Stomach smooth muscle (tissue), 2 donors: ENCODE data around the gene NTMT1.
A peak's percentile ranks its signal among the peaks of the same experiment; 100 is the strongest.
"Not testable (repeated sequence)": the region's sequence is repeated elsewhere in the genome, so short reads cannot be mapped to it uniquely, and the experiment has no call there.

Source experiments
- H3K27ac ChIP-seq: one replicate; pipeline ENCODE4 v1.7.0; 2013; ENCODE audit warnings: mild to moderate bottlenecking, low read length, inconsistent platforms
- H3K27me3 ChIP-seq, 2 donors: one replicate each; pipeline ENCODE4 v1.7.0; 2013; ENCODE audit warnings: low read length in 2 of 2; ENCODE audit not compliant: insufficient read depth in 2 of 2, control insufficient read depth in 1 of 2
- H3K36me3 ChIP-seq, 2 donors: one replicate each; pipeline ENCODE4 v1.7.0; 2013; ENCODE audit warnings: low read length in 2 of 2; ENCODE audit not compliant: control insufficient read depth in 2 of 2, insufficient read depth in 2 of 2
- H3K4me1 ChIP-seq: one replicate; pipeline ENCODE4 v1.7.0; 2013; ENCODE audit warnings: low read length; ENCODE audit not compliant: control insufficient read depth, insufficient read depth
- H3K4me3 ChIP-seq, 2 donors: one replicate each; pipeline ENCODE4 v1.7.0; 2013; ENCODE audit warnings: low read length in 2 of 2
- H3K9ac ChIP-seq, 2 donors: one replicate each; pipeline ENCODE4 v1.7.0; 2013; ENCODE audit warnings: low read length in 2 of 2, mild to moderate bottlenecking in 1 of 2
- H3K9me3 ChIP-seq, 2 donors: one replicate each; pipeline ENCODE4 v1.7.0; 2013; ENCODE audit warnings: low read length in 2 of 2; ENCODE audit not compliant: control insufficient read depth in 2 of 2
- donor health status: healthy.
- donor health status: Pancreatic carcinoma.

The NTMT1 gene

GRCh38 chr9:129662239-129662638 is 36.3 kb downstream of the NTMT1 start:
- H3K4me1 ChIP-seq, H3K9me3 ChIP-seq, H3K27ac ChIP-seq, H3K36me3 ChIP-seq, H3K4me3 ChIP-seq, H3K9ac ChIP-seq: not testable (repeated sequence)
- H3K27me3 ChIP-seq = peaks cover 3 to 14% of the 10 kb centered on the region in 2 donors

DNA sequence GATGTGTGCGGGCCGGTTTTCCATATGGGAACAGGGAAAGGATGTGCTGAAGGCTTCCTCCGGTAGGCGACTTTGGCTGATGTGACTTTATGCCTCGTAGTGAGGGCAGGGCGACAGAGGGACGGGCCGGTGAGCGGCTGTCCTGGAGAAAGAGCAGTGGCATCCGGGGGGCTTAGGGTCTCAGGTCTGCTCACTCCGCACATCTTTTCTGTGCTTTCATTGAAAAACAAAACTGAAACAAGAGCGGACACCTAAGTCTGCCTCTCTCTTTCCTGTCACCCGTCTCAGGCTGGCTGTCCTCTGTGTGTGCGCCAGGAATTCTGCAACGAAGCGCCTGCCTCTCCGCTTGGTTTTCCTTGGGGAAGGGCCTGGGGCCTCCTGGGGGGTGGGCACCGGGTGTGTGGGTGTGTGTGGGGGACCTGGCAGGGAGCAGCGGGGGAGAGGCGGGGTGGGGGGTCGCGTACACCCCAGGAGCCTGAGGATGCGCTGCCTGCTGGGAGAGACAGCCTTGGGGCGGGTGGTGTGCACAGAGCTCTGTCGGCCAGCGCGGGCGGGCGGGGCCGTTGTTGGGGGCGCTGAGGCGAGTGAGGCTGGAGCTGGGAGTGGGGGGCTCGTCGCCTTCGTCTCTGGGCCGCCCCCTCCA is 38.9 kb downstream of the NTMT1 start:
- Histone ChIP-seq H3K4me1 (peaks cover 5% of the 10 kb centered on the region), H3K36me3 (no peaks in the 10 kb centered on the region), H3K4me3 (peak overlapping the region; percentile 46 to 55), H3K27me3 (peaks cover 5 to 20% of the 10 kb centered on the region in 2 donors), H3K9me3 (no peaks in the 10 kb centered on the region), H3K27ac (no peak overlapping the region), H3K9ac (no peak overlapping the region)

- peak within 1 kb of the TSS; percentile 46 to 55 for H3K4me3 ChIP-seq
- H3K27me3 ChIP-seq = peaks cover 5 to 20% of the 10 kb centered on the region in 2 donors
- H3K9me3 ChIP-seq = no peaks in the 10 kb centered on the region
- no peak within 1 kb of the TSS for H3K9ac ChIP-seq
- no peaks in the 10 kb centered on the region for H3K36me3 ChIP-seq
- peaks cover 5% of the 10 kb centered on the region for H3K4me1 ChIP-seq
- no peak within 1 kb of the TSS for H3K27ac ChIP-seq
These were observed 39.4 kb downstream of the NTMT1 start, which contains the start of gene PRRX2 for GRCh38 chr9:129665389-129665775. Gene PRRX2, plus strand, starts transcription at chr9:129665647. Its CDS starts 221 bp downstream, at chr9:129665868.

DNA sequence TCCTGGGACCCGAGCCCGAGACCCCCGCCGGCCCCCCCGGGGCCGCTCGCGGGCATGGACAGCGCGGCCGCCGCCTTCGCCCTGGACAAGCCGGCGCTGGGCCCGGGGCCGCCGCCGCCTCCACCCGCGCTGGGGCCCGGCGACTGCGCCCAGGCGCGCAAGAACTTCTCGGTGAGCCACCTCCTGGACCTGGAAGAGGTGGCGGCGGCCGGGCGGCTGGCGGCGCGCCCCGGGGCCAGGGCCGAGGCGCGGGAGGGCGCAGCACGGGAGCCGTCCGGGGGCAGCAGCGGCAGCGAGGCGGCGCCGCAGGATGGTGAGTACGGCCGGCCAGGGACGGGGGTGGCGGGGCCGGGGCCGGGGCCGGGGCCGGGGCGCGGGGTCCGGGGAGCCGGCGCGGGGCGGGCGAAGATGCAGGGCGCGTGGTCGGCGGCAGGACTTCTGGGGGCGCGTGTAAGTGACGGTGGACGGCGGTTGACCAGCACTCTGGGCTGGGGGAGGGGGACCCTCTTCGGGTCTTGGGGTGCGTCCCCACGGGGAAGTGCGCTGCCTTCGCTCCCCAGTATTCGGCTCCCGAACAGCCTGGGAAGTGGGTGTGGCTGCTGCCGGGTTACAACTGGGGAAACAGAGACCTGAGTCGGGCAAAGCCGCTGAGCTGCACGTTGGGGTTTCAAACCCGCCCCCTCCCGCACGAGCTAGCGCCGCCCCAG is 40.0 kb downstream of the NTMT1 start:
- no peaks in the 10 kb centered on the region for H3K36me3 ChIP-seq
- no peaks in the 10 kb centered on the region for H3K9me3 ChIP-seq
- no peak overlapping the region for H3K27ac ChIP-seq
- peaks cover 5% of the 10 kb centered on the region for H3K4me1 ChIP-seq
- H3K4me3 ChIP-seq = peak overlapping the region in 1 of 2 donors; percentile 55
- H3K9ac ChIP-seq = no peak overlapping the region
- peaks cover 5 to 20% of the 10 kb centered on the region in 2 donors for H3K27me3 ChIP-seq

- H3K4me1 ChIP-seq = peaks cover 5% of the 10 kb centered on the region
- H3K36me3 ChIP-seq = no peaks in the 10 kb centered on the region
- no peak overlapping the region for H3K27ac ChIP-seq
- no peak overlapping the region for H3K9ac ChIP-seq
- H3K9me3 ChIP-seq = no peaks in the 10 kb centered on the region
- H3K4me3 ChIP-seq = no peak overlapping the region
- H3K27me3 ChIP-seq = peaks cover 5 to 20% of the 10 kb centered on the region in 2 donors
These were observed 40.6 kb downstream of the NTMT1 start for GRCh38 chr9:129666575-129666974.

- H3K9ac ChIP-seq = no peak overlapping the region
- no peaks in the 10 kb centered on the region for H3K9me3 ChIP-seq
- H3K27ac ChIP-seq = no peak overlapping the region
- peaks cover 5% of the 10 kb centered on the region for H3K4me1 ChIP-seq
- no peak overlapping the region for H3K4me3 ChIP-seq
- H3K36me3 ChIP-seq = no peaks in the 10 kb centered on the region
- H3K27me3 ChIP-seq = peaks cover 5 to 20% of the 10 kb centered on the region in 2 donors
These were observed 41.4 kb downstream of the NTMT1 start for GRCh38 chr9:129667378-129667777.

DNA sequence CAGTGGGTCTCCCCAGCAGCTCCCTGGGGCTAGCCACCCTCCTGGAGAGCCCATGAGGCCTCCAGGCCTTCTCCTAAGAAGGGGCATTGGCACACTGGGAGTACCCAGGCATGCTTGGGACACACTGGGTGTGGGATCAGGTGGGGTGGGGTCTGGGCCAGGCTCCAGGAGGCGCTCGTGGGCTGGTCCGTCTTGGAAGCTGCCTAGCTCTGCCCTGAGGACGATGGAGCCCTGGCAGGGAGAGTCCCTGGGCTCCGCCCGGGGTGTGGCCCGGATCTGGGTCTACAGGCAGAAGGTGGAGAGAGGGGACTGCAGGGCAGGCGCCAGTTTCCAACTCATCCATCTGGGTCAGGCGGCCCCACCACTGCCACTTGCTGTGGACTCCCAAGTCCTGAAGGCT is 41.9 kb downstream of the NTMT1 start:
- H3K4me1 ChIP-seq = peaks cover 5% of the 10 kb centered on the region

GRCh38 chr9:129669141-129669718 is 43.3 kb downstream of the NTMT1 start:
- peaks cover 5 to 20% of the 10 kb centered on the region in 2 donors for H3K27me3 ChIP-seq
- no peaks in the 10 kb centered on the region for H3K36me3 ChIP-seq
- H3K4me3 ChIP-seq = no peak overlapping the region
- H3K9ac ChIP-seq = no peak overlapping the region
- H3K27ac ChIP-seq = no peak overlapping the region
- H3K4me1 ChIP-seq = peaks cover 5% of the 10 kb centered on the region
- H3K9me3 ChIP-seq = no peaks in the 10 kb centered on the region

More for the DNA sequence above, 41.9 kb downstream of the NTMT1 start:
- Histone ChIP-seq H3K9ac (no peak overlapping the region), H3K4me3 (no peak overlapping the region), H3K27me3 (peaks cover 5 to 20% of the 10 kb centered on the region in 2 donors), H3K9me3 (no peaks in the 10 kb centered on the region), H3K36me3 (no peaks in the 10 kb centered on the region), H3K27ac (no peak overlapping the region)

GRCh38 chr9:129669946-129670345 is 44.0 kb downstream of the NTMT1 start:
- no peak overlapping the region for H3K27ac ChIP-seq
- H3K36me3 ChIP-seq = no peaks in the 10 kb centered on the region
- H3K27me3 ChIP-seq = peaks cover 6 to 20% of the 10 kb centered on the region in 2 donors
- no peak overlapping the region for H3K9ac ChIP-seq
- H3K4me1 ChIP-seq = peaks cover 5% of the 10 kb centered on the region
- no peaks in the 10 kb centered on the region for H3K9me3 ChIP-seq
- H3K4me3 ChIP-seq = no peak overlapping the region

DNA sequence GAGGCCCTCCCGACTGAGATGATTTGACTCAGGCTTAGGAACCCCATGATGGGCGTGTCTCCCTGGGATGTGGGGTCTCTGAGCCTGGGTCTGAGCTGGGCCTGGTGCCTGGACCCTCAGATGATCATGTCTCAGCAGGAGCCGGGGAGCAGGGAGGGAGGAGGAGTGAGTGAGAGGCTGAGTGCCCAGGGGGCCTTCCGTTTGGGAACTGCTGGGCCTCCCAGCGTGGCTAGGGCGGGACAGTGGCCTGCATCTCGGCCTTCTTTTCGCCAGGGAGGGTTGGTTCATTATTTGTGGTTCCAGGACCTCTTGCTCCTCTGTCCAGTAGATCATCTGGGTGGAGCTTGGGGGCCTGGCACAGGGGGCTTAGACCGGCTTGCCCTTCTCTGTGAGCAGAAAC is 45.1 kb downstream of the NTMT1 start:
- Histone ChIP-seq H3K9me3 (no peaks in the 10 kb centered on the region), H3K4me1 (peaks cover 5% of the 10 kb centered on the region), H3K36me3 (no peaks in the 10 kb centered on the region), H3K27me3 (peaks cover 6 to 23% of the 10 kb centered on the region in 2 donors), H3K4me3 (no peak overlapping the region), H3K27ac (no peak overlapping the region), H3K9ac (no peak overlapping the region)
